NCI-H128 (cell line): Measurements from ENCODE around the gene IMMT.

ENCODE experiments used
- DNase-seq: peaks from one replicate; lab custom pipeline; 2025; ENCODE audit not compliant: unreplicated experiment; lab: John Stamatoyannopoulos, UW

Gene IMMT

GRCh38 chr2:86094229-86094628 is 101.0 kb downstream of the IMMT start:
- no peak for DNase-seq
